Measurements from ENCODE around the gene KPNA4.
"Not testable (repeated sequence)": the region's sequence is repeated elsewhere in the genome, so short reads cannot be mapped to it uniquely, and the experiment has no call there.

DNA sequence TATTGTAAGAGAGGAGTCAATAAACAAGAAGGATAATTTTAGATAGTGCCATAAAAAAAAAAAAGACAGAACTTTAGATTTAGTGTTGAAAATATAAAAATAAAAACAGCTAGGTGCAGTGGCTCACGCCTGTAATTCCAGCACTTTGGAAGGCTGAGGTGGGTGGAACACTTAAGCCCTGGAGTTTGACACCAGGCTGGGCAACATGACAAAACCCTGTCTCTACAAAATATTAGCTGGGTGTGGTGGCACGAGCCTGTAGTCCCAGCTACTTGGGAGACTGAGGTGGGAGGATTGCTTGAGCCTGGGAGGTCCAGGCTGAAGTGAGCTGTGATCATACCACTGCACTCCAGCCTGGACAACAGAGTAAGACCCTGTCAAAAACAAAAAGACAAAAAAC, 49.0 kb downstream of the KPNA4 start:
- not testable (repeated sequence) for TF ChIP-seq CTCF (IDR thresholded peaks at IDR 0.05; ENCODE audit: extremely low read depth in 1 of 2, insufficient read depth in 1 of 2, low read depth in 1 of 2, low read length in 2 of 2); EZH2 (IDR thresholded peaks at IDR 0.05; ENCODE audit: borderline replicate concordance, low read depth, low read length, severe bottlenecking)
